GM23248 (cell line): ENCODE measurements around the gene GLIPR1.

Source experiments
- EZH2 ChIP-seq: fragments of 200-600 bp; sonication (generic); IDR thresholded peaks from 2 replicates; pipeline ENCODE4 v1.6.1; 2018; ENCODE audit warnings: antibody characterized with exemption, mild to moderate bottlenecking; ENCODE audit not compliant: insufficient read depth, poor library complexity, severe bottlenecking
- EZH2phosphoT487 ChIP-seq: fragments of 200-600 bp; sonication (generic); IDR thresholded peaks from 2 replicates; pipeline ENCODE4 v1.6.1; 2018; ENCODE audit warnings: antibody characterized with exemption, moderate library complexity, mild to moderate bottlenecking, low read depth; ENCODE audit not compliant: insufficient read depth

DNA sequence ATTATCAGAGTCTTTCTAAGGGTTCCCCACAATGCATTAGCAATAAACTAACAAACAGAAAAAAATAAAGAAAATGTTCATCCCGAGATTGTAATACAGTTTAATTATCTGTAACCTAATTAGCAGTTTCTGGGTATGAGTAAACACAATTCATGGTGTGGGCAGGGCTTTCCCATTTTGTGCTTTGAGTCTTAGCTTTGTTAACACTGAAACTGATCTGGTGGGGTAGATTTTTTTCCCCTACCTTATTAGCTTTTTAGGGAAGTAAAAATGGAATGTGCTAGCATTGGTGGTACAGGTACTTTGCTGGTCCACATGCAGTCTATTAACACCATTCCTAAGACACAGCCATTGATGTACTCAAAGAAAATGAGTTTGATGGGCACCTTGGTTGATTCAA, 49.3 kb downstream of the GLIPR1 start:
- no peak for TF ChIP-seq EZH2
- TF ChIP-seq EZH2phosphoT487: no peak
